NT2/D1 (cell line): Measurements from ENCODE around the gene SENP8.

Source experiments
- SUZ12 ChIP-seq: IDR thresholded peaks from 2 replicates; pipeline ENCODE4 v1.6.1; 2011; ENCODE audit not compliant: insufficient read length, insufficient read depth; ENCODE audit errors: extremely low read depth
- YY1 ChIP-seq: IDR thresholded peaks from 2 replicates; pipeline ENCODE4 v1.6.1; 2011; ENCODE audit not compliant: insufficient read length, insufficient read depth

DNA sequence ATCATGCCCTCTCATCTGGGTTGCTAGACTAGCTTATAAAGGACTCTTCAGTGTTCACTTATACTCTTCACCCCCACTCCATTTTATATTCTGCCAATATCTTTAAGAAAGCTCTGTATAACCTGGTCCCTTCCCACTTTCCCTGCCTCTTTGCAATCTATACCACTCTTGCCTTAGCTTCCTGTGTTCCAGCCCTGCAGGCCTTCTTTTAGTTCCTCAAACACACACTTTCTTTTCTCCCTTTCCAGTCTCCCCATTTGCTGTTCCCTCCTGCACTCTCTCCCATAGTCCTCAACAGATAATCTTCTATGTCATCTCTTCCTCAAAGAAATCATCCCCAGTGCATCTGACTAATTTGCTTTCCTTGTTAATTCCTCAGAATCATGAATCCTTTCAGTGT, 28.7 kb downstream of the SENP8 start:
- no peak for TF ChIP-seq SUZ12
- TF ChIP-seq YY1, result no peak
